ENCODE data around the gene SPDYE6. TPM values are rescaled to one million over a fixed set of nuclear protein-coding genes. Genes with fewer than 3 reads are reported as not detected.

The SPDYE6 gene
- total RNA-seq, result not detected

GRCh38 chr7:102356344-102356743 is at the start of gene SPDYE6:
Gene SPDYE6 (minus strand): TSS chr7:102356444. CDS start chr7:102356023, 421 bp downstream.

GRCh38 chr7:102395873-102396709 is 39.8 kb upstream of the SPDYE6 start, which contains the start of gene PRKRIP1:
Gene PRKRIP1 (plus strand): TSS chr7:102396363. CDS start chr7:102396412, 49 bp downstream.

Small RNAs within 50 kb of the gene (small RNA-seq; reads per million reads assigned to genes)
- gene AC091390.4 (ENCODE audit: low replicate concordance) (not detected), gene MIR548O (ENCODE audit: low replicate concordance) (not detected), gene RF00019 (ENCODE audit: low replicate concordance) (not detected)

Other genes starting within 250 kb of the SPDYE6 start
- gene SH2B2, start 69.6 kb downstream of the SPDYE6 start, total RNA-seq, result 12.2 TPM
- gene PRKRIP1, start 39.9 kb upstream of the SPDYE6 start, total RNA-seq, result 41.7 TPM
- 29.8 TPM for gene ORAI2, start 77.1 kb upstream of the SPDYE6 start, total RNA-seq
- gene ALKBH4, start 108.4 kb upstream of the SPDYE6 start, total RNA-seq, result 19.9 TPM
- gene LRWD1, start 108.5 kb upstream of the SPDYE6 start, total RNA-seq, result 21.9 TPM
- 22.0 TPM for gene POLR2J, start 122.5 kb upstream of the SPDYE6 start, total RNA-seq
- gene RASA4B, start 161.3 kb upstream of the SPDYE6 start, total RNA-seq, result 18.7 TPM
- 17.8 TPM for gene UPK3BL2, start 187.3 kb upstream of the SPDYE6 start, total RNA-seq
- gene SPDYE2, start 194.8 kb upstream of the SPDYE6 start, total RNA-seq, result not detected
- gene POLR2J3, start 216.1 kb upstream of the SPDYE6 start, total RNA-seq, result 48.5 TPM